CD14-positive monocyte (primary cell): ENCODE measurements around the gene PPARGC1A. TPM values are rescaled to one million over a fixed set of nuclear protein-coding genes. Genes with fewer than 3 reads are reported as not detected.

Experiments used
- DNase-seq, 3 donors: peaks; one replicate each; pipeline ENCODE4 v3.0.0-alpha.2; 2011 to 2022
- H2AFZ ChIP-seq: 2 replicates; pipeline ENCODE4 v1.6.0; 2012; ENCODE audit warnings: mild to moderate bottlenecking, low read depth, low read length, inconsistent platforms; ENCODE audit not compliant: insufficient read depth, poor library complexity, severe bottlenecking
- H3K27ac ChIP-seq, 2 donors: 1 replicate in 1 of 2; 2 replicates in 1 of 2; pipeline ENCODE4 v1.5.1; 2012 to 2013; ENCODE audit warnings: low read length in 2 of 2, control low read depth in 1 of 2, inconsistent platforms in 1 of 2, low read depth in 1 of 2, mild to moderate bottlenecking in 1 of 2
- H3K27me3 ChIP-seq, 2 donors: one replicate each; pipeline versions ENCODE4 v1.6.0 to v1.6.1; 2011 to 2013; ENCODE audit warnings: low read length in 2 of 2; ENCODE audit not compliant: control insufficient read depth in 2 of 2, insufficient read depth in 2 of 2
- H3K36me3 ChIP-seq, 2 donors: replicated peaks in 1 of 2; 1 replicate in 1 of 2; 2 replicates in 1 of 2; pipeline versions ENCODE4 v1.5.1 to v1.6.1; 2012 to 2013; ENCODE audit warnings: low read length in 2 of 2, control low read depth in 1 of 2, inconsistent platforms in 1 of 2, mild to moderate bottlenecking in 1 of 2; ENCODE audit not compliant: insufficient read depth in 2 of 2, control insufficient read depth in 1 of 2
- H3K4me1 ChIP-seq, 2 donors: 1 replicate in 1 of 2; 2 replicates in 1 of 2; pipeline versions ENCODE4 v1.5.1 to v1.6.1; 2012 to 2013; ENCODE audit warnings: low read length in 2 of 2, control low read depth in 1 of 2, inconsistent platforms in 1 of 2, mild to moderate bottlenecking in 1 of 2, moderate library complexity in 1 of 2; ENCODE audit not compliant: insufficient read depth in 2 of 2, control insufficient read depth in 1 of 2
- H3K4me2 ChIP-seq: replicated peaks from 2 replicates; pipeline ENCODE3; 2012; ENCODE audit warnings: low read length, moderate library complexity, mild to moderate bottlenecking; ENCODE audit not compliant: poor library complexity, severe bottlenecking; ENCODE audit errors: extremely low read depth
- H3K4me3 ChIP-seq, 3 experiments: fragments of 200-600 bp in 1 of 3; sonication (generic) in 1 of 3; replicated peaks in 1 of 3; 1 replicate in 2 of 3; 2 replicates in 1 of 3; pipeline ENCODE4 v1.5.1; 2011 to 2013; ENCODE audit warnings: low read length in 3 of 3, mild to moderate bottlenecking in 3 of 3, control low read depth in 2 of 3, low read depth in 2 of 3, inconsistent platforms in 1 of 3, moderate library complexity in 1 of 3
- H3K79me2 ChIP-seq: 2 replicates; pipeline ENCODE4 v1.6.0; 2012; ENCODE audit warnings: mild to moderate bottlenecking, control low read depth, inconsistent platforms, low read length, moderate library complexity; ENCODE audit not compliant: insufficient read depth
- H3K9ac ChIP-seq: 2 replicates; pipeline ENCODE4 v1.6.0; 2017; ENCODE audit warnings: low read length, mild to moderate bottlenecking; ENCODE audit not compliant: insufficient read depth, poor library complexity, severe bottlenecking
- H3K9me3 ChIP-seq, 2 donors: replicated peaks in 1 of 2; 1 replicate in 1 of 2; 2 replicates in 1 of 2; pipeline versions ENCODE4 v1.5.1 to v1.6.1; 2012 to 2013; ENCODE audit warnings: low read length in 2 of 2, control low read depth in 1 of 2; ENCODE audit not compliant: control insufficient read depth in 1 of 2, insufficient read depth in 1 of 2
- H4K20me1 ChIP-seq: 2 replicates; pipeline ENCODE4 v1.6.0; 2012; ENCODE audit warnings: mild to moderate bottlenecking, low read length, control low read depth, moderate library complexity; ENCODE audit not compliant: insufficient read depth
- H3K27ac Mint-ChIP-seq, 7 donors: one replicate each; pipeline ENCODE4 v1.8.0; 2020; ENCODE audit warnings: mild to moderate bottlenecking in 7 of 7, mixed read lengths in 7 of 7, moderate library complexity in 6 of 7, inconsistent platforms in 2 of 7
- H3K27me3 Mint-ChIP-seq, 3 donors: one replicate each; pipeline ENCODE4 v1.8.0; 2021 to 2022; ENCODE audit warnings: low read depth in 3 of 3, mild to moderate bottlenecking in 3 of 3, mixed read lengths in 3 of 3, moderate library complexity in 3 of 3, inconsistent platforms in 1 of 3
- H3K36me3 Mint-ChIP-seq, 2 donors: one replicate each; pipeline ENCODE4 v1.8.0; 2020; ENCODE audit warnings: mixed read lengths in 2 of 2, inconsistent platforms in 1 of 2, mild to moderate bottlenecking in 1 of 2
- H3K4me1 Mint-ChIP-seq: one replicate; pipeline ENCODE4 v1.8.0; 2020; ENCODE audit warnings: mild to moderate bottlenecking, mixed read lengths
- H3K4me3 Mint-ChIP-seq, 2 donors: one replicate each; pipeline ENCODE4 v1.8.0; 2020; ENCODE audit warnings: mild to moderate bottlenecking in 2 of 2, mixed read lengths in 2 of 2, moderate library complexity in 1 of 2
- H3K9me3 Mint-ChIP-seq, 7 donors: one replicate each; pipeline ENCODE4 v1.8.0; 2020 to 2022; ENCODE audit warnings: mixed read lengths in 7 of 7, mild to moderate bottlenecking in 6 of 7, moderate library complexity in 6 of 7, inconsistent platforms in 2 of 7
- CTCF ChIP-seq: fragments of 200-600 bp; IDR thresholded peaks from one replicate; pipeline ENCODE4 v1.8.0; 2022; ENCODE audit warnings: antibody characterized with exemption, mild to moderate bottlenecking
- WGBS: methylation state at CpG from one replicate; pipeline ENCODE4 v1.1.5; 2013; ENCODE audit warnings: missing lambda C conversion rate; ENCODE audit not compliant: insufficient coverage; 5-methylcytosine and 5-hydroxymethylcytosine counted together
- intact Hi-C, 2 donors: fragments of 100-400 bp; cut with micrococcal nuclease; formaldehyde crosslinking; loops; one replicate each; pipeline versions ENCODE4 v1.15.0 to v1.15.1; 2023
- polyA plus RNA-seq, 3 donors: library from polyadenylated mRNA; depleted of rRNA in 1 of 3; unstranded in 2 of 3; stranded (reverse) in 1 of 3; fragments of 300-500 nt in 2 of 3; fragments of >200 nt in 1 of 3; fragmentation: Illumina TruSeq in 2 of 3; gene quantifications; 1 replicate in 2 of 3; 2 replicates in 1 of 3; pipeline ENCODE4 v1.2.3, GENCODE V29; 2012 to 2021

The PPARGC1A gene
- polyA plus RNA-seq, 3 donors = 0.58 to 1.1 (median 0.79) TPM

- Mint-ChIP-seq H3K4me3 (no peak overlapping the region), H3K27me3 (peaks cover 0 to 3% (median 2%) of the 10 kb centered on the region in 3 donors), H3K36me3 (no peaks in the 10 kb centered on the region), H3K27ac (no peak overlapping the region), H3K9me3 (peaks cover 0 to 4% (median 0%) of the 10 kb centered on the region in 7 donors), H3K4me1 (no peaks in the 10 kb centered on the region)
- Histone ChIP-seq H3K27me3 (no peaks in the 10 kb centered on the region), H3K36me3 (no peaks in the 10 kb centered on the region), H2AFZ (no peak overlapping the region), H3K9me3 (no peaks in the 10 kb centered on the region), H4K20me1 (no peaks in the 10 kb centered on the region), H3K79me2 (no peaks in the 10 kb centered on the region), H3K4me1 (no peaks in the 10 kb centered on the region), H3K27ac (no peak overlapping the region), H3K4me3 (no peak overlapping the region), H3K4me2 (no peak overlapping the region), H3K9ac (no peak overlapping the region)
- DNase-seq = no peak
- no peak for TF ChIP-seq CTCF
- intact Hi-C loops = no loop called here
- 96% methylated on average over 3 of the region's 8 CpGs for WGBS
These were observed 53.9 kb downstream of the PPARGC1A start for GRCh38 chr4:23835774-23836478.

- Histone ChIP-seq H3K4me2 (no peak overlapping the region), H3K79me2 (no peaks in the 10 kb centered on the region), H3K4me1 (no peaks in the 10 kb centered on the region), H3K27ac (no peak overlapping the region), H3K27me3 (no peaks in the 10 kb centered on the region), H3K9ac (no peak overlapping the region), H3K9me3 (no peaks in the 10 kb centered on the region), H2AFZ (no peak overlapping the region), H3K4me3 (no peak overlapping the region), H3K36me3 (no peaks in the 10 kb centered on the region), H4K20me1 (no peaks in the 10 kb centered on the region)
- intact Hi-C loops = no loop called here
- DNase-seq = no peak
- Mint-ChIP-seq H3K27ac (no peak overlapping the region), H3K36me3 (no peaks in the 10 kb centered on the region), H3K4me1 (no peaks in the 10 kb centered on the region), H3K9me3 (peaks cover 0 to 2% (median 2%) of the 10 kb centered on the region in 7 donors), H3K4me3 (no peak overlapping the region), H3K27me3 (no peaks in the 10 kb centered on the region)
- no peak for TF ChIP-seq CTCF
- WGBS = 100% methylated on average over 1 of the region's 4 CpGs
These were observed 61.1 kb downstream of the PPARGC1A start for GRCh38 chr4:23828779-23829178.
